Body of pancreas (tissue), 4 donors: ENCODE data around the gene GLTP.
"Not testable (repeated sequence)": the region's sequence is repeated elsewhere in the genome, so short reads cannot be mapped to it uniquely, and the experiment has no call there.

Source experiments
- CTCF ChIP-seq, 7 experiments: fragments of 450-650 bp in 4 of 7; fragments of 200-600 bp in 3 of 7; sonication (generic) in 3 of 7; IDR thresholded peaks; one replicate each; pipeline ENCODE4 v1.5.1; 2016 to 2019; ENCODE audit warnings: antibody characterized with exemption in 7 of 7
- POLR2A ChIP-seq, 3 donors: fragments of 450-650 bp; IDR thresholded peaks; one replicate each; pipeline ENCODE4 v1.6.1; 2016; ENCODE audit warnings: antibody characterized with exemption in 3 of 3, mild to moderate bottlenecking in 2 of 3

DNA sequence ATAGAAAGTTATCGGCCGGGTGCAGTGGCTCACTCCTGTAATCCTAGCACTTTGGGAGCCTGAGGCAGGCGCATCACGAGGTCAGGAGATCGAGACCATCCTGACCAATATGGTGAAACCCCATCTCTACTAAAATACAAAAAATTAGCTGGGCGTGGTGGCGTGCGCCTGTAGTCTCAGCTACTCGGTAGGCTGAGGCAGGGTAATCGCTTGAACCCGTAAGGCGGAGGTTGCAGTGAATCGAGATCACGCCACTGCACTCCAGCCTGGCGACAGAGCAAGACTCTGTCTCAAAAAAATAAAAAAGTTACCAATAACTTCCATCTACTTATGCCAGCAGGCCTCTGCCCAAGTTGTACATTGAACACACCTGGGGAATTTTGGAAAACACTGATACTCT is 19.0 kb upstream of the GLTP start:
- TF ChIP-seq CTCF, POLR2A (IDR thresholded peaks at IDR 0.05): not testable (repeated sequence)
